HG02610 (cell line): ENCODE results near the gene ZDHHC9.

Source experiments
- ATAC-seq: cut with Tn5 transposase; IDR thresholded peaks from one replicate; pipeline ENCODE4 v1.9.1; 2021; ENCODE audit warnings: mild to moderate bottlenecking, moderate library complexity; ENCODE audit not compliant: unreplicated experiment

The ZDHHC9 gene

GRCh38 chrX:129787336-129788055 lies 56.2 kb downstream of the ZDHHC9 start:
- ATAC-seq = no peak

GRCh38 chrX:129786210-129786651 lies 57.5 kb downstream of the ZDHHC9 start:
- ATAC-seq = peak; percentile 73

GRCh38 chrX:129785160-129785947 lies 58.3 kb downstream of the ZDHHC9 start:
- no peak for ATAC-seq

GRCh38 chrX:129784371-129784770 lies 59.3 kb downstream of the ZDHHC9 start:
- ATAC-seq = no peak

GRCh38 chrX:129783291-129783713 lies 60.4 kb downstream of the ZDHHC9 start:
- no peak for ATAC-seq

- no peak for ATAC-seq
Observed at GRCh38 chrX:129782706-129783105, 61.0 kb downstream of the ZDHHC9 start.

- no peak for ATAC-seq
Observed at GRCh38 chrX:129781680-129782495, 61.8 kb downstream of the ZDHHC9 start.

GRCh38 chrX:129781134-129781672 lies 62.5 kb downstream of the ZDHHC9 start:
- ATAC-seq = peak; percentile 76

- ATAC-seq = no peak
Observed at GRCh38 chrX:129780441-129781105, 63.1 kb downstream of the ZDHHC9 start.

GRCh38 chrX:129779747-129780146 lies 63.9 kb downstream of the ZDHHC9 start, which contains the start of gene SASH3:
Gene SASH3, plus strand, starts transcription at chrX:129779949. Its CDS starts 149 bp downstream, at chrX:129780098.
- peak; percentile 45 for ATAC-seq

GRCh38 chrX:129779086-129779672 lies 64.5 kb downstream of the ZDHHC9 start:
- ATAC-seq = no peak

GRCh38 chrX:129777218-129778030 lies 66.3 kb downstream of the ZDHHC9 start:
- ATAC-seq = peak; percentile 26

- ATAC-seq = no peak
Observed at GRCh38 chrX:129773649-129774458, 69.8 kb downstream of the ZDHHC9 start.

- peak; percentile 81 for ATAC-seq
Observed at GRCh38 chrX:129772796-129773431, 70.8 kb downstream of the ZDHHC9 start.

GRCh38 chrX:129771266-129771995 lies 72.3 kb downstream of the ZDHHC9 start:
- ATAC-seq = no peak

GRCh38 chrX:129769467-129770154 lies 74.1 kb downstream of the ZDHHC9 start:
- peak; percentile 50 for ATAC-seq
